ENCODE results near the gene NELL2. TPM values are rescaled to one million over a fixed set of nuclear protein-coding genes. Genes with fewer than 3 reads are reported as not detected.

NELL2 gene
- total and polyA plus RNA-seq, 9 of the 15 experiments (the other 6 are each of a cell fraction or from before 2014, with no cell fraction given), result 0.32 to 1.1 (median 0.53) TPM

GRCh38 chr12:44876544-44877410 lies 662 bp upstream of the NELL2 start (continued):
- TF ChIP-seq, protein P1, sequence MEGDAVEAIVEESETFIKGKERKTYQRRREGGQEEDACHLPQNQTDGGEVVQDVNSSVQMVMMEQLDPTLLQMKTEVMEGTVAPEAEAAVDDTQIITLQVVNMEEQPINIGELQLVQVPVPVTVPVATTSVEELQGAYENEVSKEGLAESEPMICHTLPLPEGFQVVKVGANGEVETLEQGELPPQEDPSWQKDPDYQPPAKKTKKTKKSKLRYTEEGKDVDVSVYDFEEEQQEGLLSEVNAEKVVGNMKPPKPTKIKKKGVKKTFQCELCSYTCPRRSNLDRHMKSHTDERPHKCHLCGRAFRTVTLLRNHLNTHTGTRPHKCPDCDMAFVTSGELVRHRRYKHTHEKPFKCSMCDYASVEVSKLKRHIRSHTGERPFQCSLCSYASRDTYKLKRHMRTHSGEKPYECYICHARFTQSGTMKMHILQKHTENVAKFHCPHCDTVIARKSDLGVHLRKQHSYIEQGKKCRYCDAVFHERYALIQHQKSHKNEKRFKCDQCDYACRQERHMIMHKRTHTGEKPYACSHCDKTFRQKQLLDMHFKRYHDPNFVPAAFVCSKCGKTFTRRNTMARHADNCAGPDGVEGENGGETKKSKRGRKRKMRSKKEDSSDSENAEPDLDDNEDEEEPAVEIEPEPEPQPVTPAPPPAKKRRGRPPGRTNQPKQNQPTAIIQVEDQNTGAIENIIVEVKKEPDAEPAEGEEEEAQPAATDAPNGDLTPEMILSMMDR (IDR thresholded peaks at IDR 0.05 in 2 of 3, conservative IDR thresholded peaks at IDR 0.05 in 1 of 3; ENCODE audit: insufficient read depth in 2 of 3, low read depth in 1 of 3, low read length in 3 of 3), result 0 out of 6 replicates have a peak, but pooled peaks of 2 of the 3 experiments have one; percentile 3 to 15
- TF ChIP-seq, protein P2, sequence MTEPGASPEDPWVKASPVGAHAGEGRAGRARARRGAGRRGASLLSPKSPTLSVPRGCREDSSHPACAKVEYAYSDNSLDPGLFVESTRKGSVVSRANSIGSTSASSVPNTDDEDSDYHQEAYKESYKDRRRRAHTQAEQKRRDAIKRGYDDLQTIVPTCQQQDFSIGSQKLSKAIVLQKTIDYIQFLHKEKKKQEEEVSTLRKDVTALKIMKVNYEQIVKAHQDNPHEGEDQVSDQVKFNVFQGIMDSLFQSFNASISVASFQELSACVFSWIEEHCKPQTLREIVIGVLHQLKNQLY (CRISPR knock-in tag; conservative IDR thresholded peaks at IDR 0.05), result no peak
- TF ChIP-seq EHMT2 (IDR thresholded peaks at IDR 0.05) (0 out of 2 replicates have a peak, but pooled peaks have one; percentile 11), MAFK (IDR thresholded peaks at IDR 0.05; ENCODE audit: low read length) (no peak), XRCC3 (IDR thresholded peaks at IDR 0.05) (no peak), EGR1 (conservative IDR thresholded peaks at IDR 0.05) (no peak), ZNF764 (CRISPR knock-in tag; IDR thresholded peaks at IDR 0.05; ENCODE audit: low read depth) (no peak)
- TF ChIP-seq, protein P3, sequence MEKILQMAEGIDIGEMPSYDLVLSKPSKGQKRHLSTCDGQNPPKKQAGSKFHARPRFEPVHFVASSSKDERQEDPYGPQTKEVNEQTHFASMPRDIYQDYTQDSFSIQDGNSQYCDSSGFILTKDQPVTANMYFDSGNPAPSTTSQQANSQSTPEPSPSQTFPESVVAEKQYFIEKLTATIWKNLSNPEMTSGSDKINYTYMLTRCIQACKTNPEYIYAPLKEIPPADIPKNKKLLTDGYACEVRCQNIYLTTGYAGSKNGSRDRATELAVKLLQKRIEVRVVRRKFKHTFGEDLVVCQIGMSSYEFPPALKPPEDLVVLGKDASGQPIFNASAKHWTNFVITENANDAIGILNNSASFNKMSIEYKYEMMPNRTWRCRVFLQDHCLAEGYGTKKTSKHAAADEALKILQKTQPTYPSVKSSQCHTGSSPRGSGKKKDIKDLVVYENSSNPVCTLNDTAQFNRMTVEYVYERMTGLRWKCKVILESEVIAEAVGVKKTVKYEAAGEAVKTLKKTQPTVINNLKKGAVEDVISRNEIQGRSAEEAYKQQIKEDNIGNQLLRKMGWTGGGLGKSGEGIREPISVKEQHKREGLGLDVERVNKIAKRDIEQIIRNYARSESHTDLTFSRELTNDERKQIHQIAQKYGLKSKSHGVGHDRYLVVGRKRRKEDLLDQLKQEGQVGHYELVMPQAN (IDR thresholded peaks at IDR 0.05; ENCODE audit: borderline replicate concordance), result no peak
- TF ChIP-seq, protein P4, sequence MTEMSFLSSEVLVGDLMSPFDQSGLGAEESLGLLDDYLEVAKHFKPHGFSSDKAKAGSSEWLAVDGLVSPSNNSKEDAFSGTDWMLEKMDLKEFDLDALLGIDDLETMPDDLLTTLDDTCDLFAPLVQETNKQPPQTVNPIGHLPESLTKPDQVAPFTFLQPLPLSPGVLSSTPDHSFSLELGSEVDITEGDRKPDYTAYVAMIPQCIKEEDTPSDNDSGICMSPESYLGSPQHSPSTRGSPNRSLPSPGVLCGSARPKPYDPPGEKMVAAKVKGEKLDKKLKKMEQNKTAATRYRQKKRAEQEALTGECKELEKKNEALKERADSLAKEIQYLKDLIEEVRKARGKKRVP (CRISPR knock-in tag; IDR thresholded peaks at IDR 0.05), result no peak

Data from K562 (cell line).